ENCODE measurements around the gene MCIDAS.

Gene MCIDAS

DNA sequence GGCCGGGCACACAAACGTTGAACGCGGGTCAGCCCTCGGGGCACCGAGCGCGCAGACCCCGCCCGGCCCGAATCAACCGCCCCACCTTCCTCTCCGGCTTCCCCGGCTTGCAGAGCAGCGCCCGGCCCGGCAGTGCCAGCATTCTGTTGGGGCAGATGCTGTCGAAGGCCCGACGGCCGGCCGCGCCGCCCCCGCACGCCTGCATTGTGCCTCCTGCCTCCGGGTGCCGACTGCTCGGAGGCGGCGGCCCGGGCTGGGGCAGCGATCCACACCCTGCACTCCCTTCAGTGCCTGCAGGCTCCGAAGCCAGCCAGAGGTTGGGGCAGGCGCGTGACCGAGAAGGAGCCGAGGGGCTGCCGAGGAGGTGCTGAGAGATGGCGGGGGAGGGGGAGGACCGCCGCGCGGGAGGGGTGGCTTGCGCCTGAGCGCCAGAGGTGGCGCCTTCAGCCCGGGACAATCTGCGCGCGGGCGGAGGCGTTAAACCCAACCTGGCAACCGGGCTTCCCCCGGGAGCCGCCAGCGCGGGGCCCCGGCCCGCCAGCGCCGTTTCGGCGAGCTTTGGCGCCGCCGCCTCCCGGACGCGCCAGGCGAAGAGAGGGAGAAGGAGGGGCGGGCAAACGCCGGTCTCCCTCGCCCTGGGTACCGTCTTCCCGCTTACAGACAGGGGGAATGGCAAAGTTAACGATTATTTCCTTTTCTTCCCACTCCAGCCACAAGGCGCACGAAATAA, at the start of gene MCIDAS:
TSS of gene MCIDAS (minus strand) at position 382 of the 730 bp plus-strand sequence. CDS start at position 205, 177 bp downstream.
- DNase-seq, result peak in 2 of 4 experiments; percentile 11 to 21

DNA sequence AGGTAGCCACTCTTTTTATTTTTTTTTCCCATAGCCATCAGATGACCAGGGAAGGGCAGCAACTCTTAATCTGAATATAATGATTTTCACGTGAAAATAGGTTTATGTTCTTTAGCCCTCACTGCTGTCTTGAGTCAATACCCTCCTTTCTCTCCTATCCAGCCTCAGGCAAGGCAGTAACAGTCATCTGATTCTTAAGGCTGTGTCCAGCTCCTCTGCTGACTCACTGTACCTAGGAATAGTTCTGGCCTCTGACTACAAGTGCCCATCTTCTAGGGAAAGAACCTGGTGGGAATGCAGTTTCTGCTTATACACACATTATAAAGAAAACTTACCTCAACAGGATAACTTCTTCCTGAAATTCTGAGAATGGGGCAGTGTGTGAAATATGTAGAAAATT, 49.7 kb upstream of the MCIDAS start:
- DNase-seq, result no peak

DNA sequence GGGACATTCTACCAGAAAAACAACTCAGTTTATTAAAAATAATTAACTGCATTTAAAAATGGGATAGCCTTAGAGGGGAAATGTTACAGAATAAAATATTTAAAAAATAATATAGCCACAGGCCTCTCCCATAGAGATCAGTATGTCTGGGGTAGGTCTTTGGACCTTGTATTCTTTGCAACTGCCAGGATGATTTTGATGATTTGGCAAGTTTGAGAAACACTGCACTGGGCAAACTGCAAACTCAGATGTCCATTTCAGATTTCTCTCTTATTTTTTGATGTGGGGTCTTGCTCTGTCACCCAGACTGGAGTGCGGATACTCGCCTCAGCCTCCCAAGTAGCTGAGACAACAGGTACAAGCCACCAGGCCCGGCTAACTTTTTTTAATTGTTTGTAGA, 31.2 kb upstream of the MCIDAS start:
- DNase-seq, result no peak

DNA sequence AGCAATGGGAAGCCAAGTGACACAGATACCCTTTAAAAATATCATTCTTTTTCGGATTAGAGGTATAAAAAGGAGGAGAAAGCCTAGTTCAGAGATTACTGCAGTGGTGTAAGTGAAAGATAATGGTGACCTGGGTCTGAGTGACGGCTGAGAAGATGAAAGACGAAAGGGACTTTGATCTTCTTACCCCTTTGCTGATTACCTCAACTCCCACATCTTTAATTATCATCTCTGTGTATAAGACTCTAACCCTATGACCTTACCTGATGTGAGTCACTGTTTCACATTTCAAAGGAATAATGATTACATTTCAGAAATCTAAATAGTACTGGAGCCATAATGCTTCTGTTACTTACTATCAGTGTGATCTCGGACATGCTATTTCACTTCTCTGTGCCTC, 27.7 kb upstream of the MCIDAS start:
- DNase-seq, result no peak

DNA sequence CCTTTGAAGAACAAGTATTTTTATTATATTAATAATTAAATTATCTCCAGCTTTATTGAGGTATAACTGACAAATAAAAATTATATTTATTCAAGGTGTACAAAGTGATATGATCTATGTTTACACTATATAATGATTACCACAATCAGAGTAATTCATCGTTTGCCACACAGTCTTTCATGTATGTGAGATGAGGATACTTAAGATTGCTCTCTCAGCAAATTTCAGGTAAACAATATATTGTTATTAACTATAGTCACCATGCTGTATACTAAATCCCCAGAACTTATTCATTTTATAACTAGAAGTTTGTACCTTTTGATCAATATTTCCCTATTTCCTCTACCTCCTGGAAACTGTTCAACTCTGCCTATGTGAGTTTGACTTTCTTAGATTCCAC, 22.9 kb upstream of the MCIDAS start:
- no peak for DNase-seq

DNA sequence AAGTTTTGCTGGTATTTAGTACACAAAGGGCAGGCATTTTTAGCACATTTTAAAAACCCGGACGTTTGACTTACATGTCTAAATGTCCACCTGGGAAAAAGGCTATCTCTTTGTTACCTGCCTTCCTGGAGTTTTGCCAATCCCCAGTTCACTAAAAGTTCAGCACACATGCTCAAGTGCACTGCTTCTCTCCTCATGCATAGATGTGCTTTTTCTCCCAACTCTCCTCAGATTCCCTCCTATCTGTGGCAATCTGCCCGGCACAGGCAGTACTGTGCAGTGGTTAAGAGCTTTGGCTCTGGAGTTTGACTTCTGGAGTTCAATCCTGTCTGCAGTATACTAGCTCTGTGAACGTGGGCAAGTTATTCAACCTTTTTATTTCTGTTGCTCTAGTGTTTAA, 14.6 kb upstream of the MCIDAS start:
- no peak for DNase-seq

DNA sequence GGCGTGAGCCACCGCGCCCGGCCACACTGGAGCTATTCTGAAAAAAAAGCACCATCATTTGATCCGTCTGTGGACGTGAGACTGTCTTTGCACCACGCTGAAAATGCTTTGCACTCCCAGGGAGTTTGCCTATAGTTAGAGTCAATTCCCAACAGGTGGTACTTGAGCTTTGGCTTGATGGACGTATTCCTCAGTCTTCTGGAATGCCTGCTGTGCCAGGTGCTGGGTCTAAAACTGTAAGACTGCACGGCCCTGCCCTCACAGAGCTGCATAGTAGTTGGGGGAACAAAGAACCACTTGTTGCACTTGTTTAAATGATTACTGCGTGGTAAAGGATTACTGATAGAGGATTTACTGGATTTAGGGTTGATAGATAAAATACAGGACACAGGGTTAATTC, 9.7 kb upstream of the MCIDAS start:
- no peak for DNase-seq

DNA sequence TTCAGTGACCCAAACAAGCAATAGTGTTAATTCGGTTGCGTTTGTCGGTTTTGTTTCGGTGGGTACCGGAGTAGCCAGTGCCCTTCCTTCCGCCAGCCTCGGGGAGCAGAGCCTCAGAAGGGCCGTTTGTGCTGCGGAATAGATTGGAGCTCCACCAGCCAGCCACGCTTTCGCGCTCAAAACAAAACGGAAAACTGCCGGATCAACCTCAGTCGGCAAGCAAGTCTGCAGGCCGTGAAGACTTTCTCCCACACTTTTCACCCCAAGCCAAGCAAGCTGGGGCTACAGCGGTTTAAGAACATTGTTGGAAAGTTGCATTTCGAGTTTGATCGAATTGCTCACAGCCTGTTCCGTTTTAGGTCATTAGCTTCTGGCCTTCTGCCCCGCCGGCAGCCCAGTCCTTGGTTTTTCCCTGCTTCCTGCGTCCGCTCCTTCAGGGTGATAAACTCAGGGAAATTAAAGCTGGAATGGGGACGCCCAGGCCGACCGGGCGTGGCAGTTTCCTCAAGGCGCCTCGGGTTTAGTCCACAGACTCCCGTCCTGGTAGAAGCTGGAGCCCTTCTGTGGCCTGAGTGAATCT, 7.1 kb upstream of the MCIDAS start:
- DNase-seq, result no peak

DNA sequence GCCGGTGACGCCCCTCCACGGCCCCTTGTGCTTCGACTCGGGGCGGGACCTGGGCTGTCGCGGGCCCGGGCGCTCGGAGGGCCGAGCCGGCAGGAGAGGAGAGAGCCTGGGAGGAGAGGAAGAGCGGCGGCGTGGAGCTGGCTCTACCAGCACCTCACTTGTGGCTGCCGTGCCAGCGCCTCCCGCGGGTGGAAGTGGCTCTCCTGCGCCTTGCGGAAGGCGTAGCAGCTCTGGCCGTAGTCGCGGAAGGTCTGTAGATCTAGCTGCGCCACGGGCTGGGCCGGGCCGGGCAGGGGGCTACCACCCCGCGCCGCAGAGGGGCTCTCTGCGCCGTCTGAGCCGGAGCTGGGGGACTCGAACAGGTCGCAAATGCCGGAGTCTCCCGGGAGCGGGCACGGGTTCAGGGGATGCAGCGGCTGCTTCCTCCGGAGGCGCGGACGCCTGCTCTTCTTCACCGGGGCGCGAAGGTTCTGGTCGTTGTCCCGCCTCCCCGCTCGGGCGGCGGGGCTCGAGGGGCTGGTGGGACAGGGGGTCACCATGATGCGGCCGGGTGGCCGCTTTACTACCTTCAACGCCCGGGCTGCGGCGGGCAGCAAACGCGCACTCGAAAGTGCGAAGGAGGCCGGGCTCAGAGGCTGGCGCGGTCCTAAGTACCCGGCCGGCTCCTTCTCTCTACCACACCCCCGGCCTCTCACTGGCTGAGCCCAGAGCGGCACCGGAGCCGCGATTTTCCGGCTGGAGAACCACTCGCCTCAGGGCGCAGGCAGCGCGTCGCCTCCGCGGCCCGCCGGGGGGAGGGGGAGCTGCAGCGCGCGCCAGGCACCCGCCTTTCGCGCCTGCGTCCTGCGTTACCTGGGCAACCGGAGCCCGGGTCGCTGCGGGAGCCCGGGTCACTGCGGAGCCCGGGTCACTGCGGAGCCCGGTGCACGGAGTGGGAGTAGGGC, 6.1 kb upstream of the MCIDAS start, which contains the start of gene CCNO:
TSS of gene CCNO (minus strand) at position 624 of the 944 bp plus-strand sequence. CDS start at position 539, 85 bp downstream.
- DNase-seq, result peak in 2 of 4 experiments; percentile 28 to 37

DNA sequence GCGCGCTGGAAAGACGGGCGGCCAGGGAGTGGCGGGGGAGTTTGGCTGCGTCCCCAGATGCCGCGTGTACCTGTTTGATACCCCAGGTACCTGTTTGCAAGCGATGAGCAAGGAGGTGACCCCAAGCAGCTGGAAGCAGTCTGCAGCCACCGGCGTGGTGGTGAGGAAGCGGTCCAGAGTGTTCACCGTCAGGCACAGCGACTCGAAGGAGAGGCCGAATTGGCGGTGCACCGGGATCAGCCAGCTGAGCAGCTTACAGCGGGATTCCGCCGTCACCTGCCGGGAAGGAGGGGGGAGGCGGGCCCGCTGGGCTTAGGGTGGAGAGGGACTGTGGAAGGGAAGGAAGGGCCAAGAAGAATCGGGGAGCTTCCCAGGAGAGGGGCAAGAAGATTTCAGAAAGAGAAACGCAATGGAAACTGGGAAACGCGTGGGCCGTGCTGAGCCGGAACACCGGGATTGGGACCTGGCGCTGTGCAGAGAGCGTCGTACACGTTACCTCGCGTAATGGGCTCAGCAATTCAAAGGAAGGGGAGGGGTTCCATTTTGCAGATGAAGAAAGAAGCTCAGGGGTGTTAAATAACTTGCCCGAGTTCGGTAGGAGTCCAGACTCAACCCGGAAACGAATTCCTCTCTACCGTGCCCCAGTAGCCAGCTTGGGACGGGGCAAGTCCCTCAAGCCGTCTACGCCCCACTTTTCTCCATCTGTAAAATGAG, 5.3 kb upstream of the MCIDAS start:
- DNase-seq, result no peak

DNA sequence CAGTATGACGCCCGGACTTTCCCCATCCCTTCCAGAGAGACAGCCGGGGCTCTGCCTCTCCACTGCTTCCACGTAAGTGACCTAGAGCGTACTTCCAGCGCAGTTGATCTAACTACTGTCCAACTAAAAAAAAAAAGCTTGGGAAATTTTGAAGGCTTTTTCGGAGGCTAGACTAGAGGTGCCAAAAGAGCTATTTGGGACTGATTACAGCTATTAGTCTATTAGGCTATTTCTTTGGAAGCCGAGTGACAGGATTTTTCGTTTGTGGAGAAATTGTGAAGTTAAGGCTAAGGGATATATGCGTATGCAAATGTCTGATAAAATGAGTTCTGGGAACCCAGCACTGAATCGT, 4.8 kb upstream of the MCIDAS start:
- DNase-seq, result no peak

DNA sequence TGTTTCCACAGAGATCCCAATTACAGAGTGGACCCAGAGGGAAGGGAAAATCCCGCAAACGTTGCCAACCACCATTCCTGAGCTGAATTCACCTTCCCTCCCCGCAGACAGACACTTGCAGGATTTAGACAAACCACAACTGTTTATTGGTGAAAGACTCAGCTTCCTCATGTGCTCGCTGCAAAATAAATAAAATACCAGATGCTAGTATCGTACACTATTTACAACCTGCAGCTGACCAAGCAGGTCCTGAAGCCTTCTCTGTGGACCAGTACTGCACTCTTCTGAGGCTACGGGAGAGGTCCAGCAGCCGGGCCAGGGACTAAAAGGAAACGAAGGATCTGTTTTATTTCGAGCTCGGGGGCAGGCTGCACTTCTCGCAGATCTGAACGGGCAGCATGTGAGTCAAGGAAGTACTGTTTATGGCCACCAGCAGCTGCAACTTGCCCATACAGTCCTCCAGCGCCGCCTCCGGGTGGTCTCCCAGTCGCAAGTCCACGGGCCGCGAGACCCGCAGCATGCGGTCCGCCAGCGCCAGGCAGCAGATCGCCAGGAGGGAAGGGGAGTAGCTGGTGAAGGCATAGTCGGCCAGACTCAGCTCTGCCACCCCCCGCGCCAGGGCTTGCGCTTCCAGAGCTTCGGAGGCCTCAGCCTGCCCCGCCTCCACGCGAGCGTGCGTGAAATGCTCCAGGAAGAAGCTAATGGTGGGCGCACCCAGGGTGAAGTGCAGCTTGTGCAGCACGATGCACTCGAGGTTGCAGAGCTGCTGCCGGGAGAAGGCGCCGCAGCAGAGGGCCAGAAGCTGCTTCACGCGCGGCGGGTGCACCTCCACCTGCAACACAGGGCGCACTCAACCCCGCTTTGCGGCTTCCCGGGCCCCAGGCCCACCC, 4.2 kb upstream of the MCIDAS start:
- no peak for DNase-seq

DNA sequence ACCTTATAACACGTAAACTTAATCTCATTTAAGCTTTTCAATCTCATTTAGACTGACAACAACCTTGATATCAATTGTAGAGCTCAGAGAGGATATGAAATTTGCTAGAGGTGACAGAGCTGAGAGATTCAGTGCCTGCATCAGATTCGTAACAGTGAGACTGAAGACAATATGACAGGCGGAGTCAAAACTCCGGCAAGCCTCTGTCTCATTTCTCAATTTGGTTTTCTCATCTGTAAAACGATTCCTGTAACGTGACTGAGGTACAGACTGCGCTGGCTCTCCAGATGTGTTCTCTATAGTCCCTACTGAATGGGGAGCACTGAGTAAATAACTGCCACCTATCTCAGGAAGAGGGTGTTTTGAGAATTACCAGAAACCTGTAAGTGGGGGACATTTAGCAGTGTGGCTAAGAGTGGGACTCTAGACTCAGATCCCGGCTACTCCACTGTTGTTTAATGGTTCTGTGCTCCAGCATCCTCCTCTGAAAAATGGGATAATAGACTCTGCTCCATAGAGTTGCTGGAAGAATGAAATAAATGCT, 3.0 kb upstream of the MCIDAS start:
- DNase-seq, result no peak

DNA sequence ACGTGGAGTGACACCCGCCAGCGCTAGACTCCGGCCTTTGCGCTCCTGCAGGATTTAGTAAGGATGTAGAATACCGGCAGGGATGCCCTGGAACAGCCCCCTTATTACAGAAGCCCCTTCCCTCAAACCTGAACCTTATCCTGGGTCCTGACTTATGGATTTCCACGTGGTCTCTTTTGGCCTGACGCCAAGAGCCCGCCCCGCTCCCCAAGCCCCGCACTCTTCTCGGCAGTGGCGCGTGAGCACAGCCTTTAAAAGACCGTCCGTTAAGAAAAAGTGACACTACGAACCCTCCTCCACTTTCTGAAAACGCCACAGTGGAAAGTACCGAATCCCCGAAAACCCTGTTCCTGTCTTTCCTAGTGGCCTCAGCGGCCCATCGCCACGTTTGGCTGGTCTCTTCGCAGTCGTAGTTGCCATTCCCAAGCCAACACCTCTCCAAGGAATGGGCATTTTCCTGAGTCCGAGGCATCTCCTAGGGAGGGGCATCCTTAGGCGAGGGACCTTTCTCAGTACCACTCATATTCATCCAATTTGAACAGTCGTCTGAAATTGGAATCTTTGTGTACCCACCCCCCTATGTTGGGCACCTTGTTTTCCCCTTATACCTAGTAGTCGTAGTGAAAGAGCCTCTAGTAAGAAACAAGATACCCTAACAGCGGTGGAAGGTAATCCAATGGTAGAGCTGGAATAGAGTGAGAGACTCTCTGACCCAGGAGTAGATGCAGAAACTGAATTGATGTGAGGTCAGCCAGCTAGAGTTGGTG, 732 bp upstream of the MCIDAS start:
- DNase-seq, result no peak

DNA sequence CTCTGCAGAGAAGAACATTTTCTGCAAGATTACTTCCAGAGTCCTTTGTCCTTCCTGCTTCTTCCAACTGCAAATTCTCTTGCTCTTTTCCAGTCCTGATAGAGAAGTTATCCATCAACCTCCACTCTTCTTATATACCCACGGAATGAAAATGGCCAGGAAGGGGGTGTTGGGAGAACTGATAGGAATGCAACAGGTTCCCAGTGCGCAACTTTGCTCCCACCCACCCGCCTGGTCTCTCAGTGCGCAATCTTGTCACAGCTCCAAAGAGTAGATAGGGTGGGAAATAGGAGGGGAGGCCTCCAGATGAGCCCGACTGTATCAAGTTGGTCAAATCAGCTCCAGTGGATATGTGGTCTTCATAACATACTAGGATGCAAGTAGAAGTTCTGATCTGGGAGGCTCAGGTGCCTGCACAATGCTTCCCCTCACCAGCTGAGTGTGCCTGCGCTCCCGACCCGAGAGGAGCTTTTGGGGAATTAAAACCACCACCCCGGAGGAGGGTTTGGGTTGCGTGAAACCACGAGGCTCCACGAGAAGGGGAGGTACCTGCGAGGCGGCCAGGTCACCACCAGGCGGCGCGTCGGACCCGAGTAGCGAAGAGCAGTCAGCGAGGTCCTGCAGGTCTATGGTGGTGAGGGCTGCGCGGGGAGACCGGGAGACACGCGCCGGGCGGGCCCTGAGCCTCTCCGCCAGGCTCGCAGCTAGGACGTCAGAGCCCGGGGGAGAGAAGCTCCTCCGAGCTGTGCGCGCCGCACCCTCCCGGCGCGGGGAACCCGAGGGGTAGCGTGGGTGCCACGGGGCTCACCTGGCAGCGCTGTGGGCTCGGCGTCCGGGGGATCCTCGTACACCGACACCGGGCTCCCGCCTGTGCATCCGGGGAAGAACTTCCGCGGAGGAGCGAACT, 835 bp downstream of the MCIDAS start:
- peak in 3 of 4 experiments; percentile 3 to 28 (median 22) for DNase-seq

DNA sequence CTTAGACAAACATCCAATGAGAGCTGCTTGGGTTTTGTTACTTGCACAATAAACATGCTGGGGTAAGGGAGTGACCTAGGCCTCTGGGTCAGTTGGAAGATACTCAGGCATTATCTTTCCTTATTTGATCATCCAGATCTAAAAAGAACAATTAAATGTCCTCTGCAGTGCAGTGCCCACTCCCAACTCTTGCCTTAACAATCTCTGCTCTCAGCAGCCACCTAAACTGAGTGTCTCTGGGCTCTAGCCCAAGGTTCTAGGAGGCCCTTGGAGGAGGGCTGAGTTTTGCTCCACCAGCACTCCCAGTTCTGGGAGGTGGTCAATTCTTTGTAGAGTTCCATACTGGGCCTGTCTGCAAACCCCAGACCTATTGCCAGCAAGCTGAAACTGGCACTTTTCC, 1.8 kb downstream of the MCIDAS start:
- DNase-seq, result no peak

DNA sequence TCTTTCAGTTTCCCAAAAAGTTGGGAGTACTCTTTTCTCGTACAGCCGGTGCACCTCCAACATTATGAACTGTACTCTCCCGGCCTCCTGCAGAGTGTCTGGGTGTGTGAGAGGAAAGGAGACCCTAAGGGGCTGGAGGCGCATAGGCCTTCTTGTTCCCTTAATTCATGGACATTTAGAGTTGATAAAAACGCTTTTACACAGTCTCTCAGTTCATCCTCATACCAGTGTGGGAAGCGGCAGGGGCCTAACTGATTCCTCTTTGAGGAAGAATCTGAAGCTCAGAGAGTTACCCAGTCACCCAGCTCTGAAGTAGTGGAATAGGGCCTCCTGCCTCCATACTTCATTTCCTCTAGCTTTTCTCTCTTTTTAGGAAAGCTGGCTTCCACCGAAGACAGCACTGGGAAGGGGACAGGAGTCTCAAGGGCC, 3.3 kb downstream of the MCIDAS start:
- no peak for DNase-seq

DNA sequence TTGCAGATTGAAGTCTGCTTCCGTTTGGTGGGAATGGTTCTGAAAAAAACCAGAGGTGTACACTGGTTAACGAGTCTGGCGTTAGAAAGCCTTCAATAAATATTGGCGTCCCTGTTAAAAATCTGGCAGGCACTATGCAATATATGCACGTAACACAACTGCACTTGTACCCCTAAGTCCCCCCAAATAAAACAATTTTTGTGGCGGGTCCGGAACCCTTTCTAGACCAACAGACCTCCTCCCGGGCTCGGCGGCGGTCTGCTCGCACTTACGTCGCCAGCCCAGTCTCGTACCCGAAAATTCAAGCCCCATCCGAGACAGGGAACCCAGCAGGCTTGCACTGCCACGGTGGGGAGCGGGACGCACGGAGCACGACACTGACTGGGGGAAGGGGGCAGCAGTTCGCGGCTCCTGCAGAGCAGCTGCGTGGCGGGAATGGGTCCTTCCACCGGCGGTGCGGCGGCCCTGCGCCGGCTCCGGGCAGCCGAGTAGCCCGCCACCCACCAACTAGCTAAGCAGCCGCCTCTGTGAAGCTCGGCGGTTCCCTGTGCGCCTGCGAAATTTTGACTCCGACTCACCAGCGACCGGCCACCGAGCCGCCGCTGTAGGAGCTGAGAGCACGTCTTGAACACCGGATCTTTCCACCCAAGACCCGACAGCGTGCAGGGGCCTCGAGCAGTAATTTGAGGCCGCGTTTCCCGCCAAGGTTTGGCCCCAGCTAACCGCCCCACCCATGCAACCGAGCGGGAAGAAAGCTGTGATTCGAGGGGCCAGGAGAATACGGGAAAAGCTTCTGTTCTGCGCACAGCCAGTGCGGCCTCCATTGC, 3.9 kb downstream of the MCIDAS start:
- no peak for DNase-seq
